ENCODE results near the gene SBF2. TPM values are rescaled to one million over a fixed set of nuclear protein-coding genes. Genes with fewer than 3 reads are reported as not detected.

SBF2 gene
- total RNA-seq, 5 donors from 2014 or later (not counting 1 experiment from before 2014, with no cell fraction given): 9.5 to 23.5 (median 13.0) TPM

DNA sequence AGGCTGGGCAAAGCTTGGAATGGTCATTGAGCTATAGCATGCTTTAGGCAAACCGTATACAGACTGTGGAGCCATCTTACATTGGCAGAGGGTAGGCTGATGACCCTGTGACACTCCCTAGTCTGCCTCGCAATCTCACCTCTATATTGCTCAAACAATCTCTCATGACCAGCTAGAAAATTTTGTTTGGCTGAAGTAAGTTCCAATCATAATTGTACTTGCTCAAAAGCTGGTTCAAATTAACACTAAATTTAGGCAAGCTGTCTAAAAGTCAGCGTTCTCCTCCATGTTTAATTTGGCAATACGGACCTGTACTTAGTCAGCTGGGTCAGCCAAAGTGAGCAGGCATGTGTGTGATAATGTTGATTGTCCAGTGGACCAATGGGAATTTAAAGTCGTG, 497.2 kb downstream of the SBF2 start:
- WGBS (ENCODE audit: insufficient coverage): 100% methylated on average over 1 of the region's 5 CpGs
- Histone ChIP-seq H3K36me3 (ENCODE audit: control insufficient read depth in 2 of 2, extremely low read depth in 1 of 2, insufficient read depth in 1 of 2, low read length in 1 of 2) (no peaks in the 10 kb centered on the region), H3K9me3 (no peaks in the 10 kb centered on the region), H3K27ac (ENCODE audit: low read length) (no peak overlapping the region), H3K4me3 (ENCODE audit: control insufficient read depth in 1 of 2, extremely low read depth in 1 of 2, low read length in 1 of 2) (no peak overlapping the region), H3K4me1 (ENCODE audit: control insufficient read depth in 1 of 2, extremely low read depth in 1 of 2, insufficient read depth in 2 of 2, low read length in 2 of 2) (no peaks in the 10 kb centered on the region), H3K27me3 (replicated peaks in 1 of 2; ENCODE audit: control insufficient read depth in 2 of 2, extremely low read depth in 1 of 2, insufficient read depth in 2 of 2, low read length in 1 of 2) (no peaks in the 10 kb centered on the region)
- H3K27ac Mint-ChIP-seq: no peak overlapping the region
- no peak for ATAC-seq (replicated peaks in 1 of 4)
- no peak for DNase-seq
- H3K4me1 Mint-ChIP-seq: no peaks in the 10 kb centered on the region
- POLR2A ChIA-PET: no interaction called here
- no peak overlapping the region for H3K4me3 Mint-ChIP-seq
- no peaks in the 10 kb centered on the region for H3K9me3 Mint-ChIP-seq
- CTCF ChIA-PET: no interaction called here
- no peaks in the 10 kb centered on the region for H3K27me3 Mint-ChIP-seq
- peaks cover 19% of the 10 kb centered on the region for H3K36me3 Mint-ChIP-seq

DNA sequence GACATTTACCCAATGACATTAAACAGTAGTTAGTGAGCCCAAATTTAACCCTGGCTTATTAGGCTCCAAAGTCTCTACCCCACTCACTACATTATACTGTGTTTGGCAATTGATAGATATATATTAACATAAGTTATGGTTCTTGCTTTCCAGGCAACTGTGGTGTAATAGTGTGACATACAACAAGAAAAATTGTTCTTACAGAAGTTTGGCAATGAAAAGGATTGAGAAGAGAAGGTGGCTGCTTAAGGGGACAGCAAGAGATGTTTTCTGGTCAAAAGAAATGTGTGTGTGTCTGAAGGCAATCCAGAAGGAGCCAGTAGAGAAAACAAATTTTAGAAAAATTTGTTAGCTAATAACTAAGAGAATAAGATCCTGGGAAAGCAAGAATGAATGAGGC, 497.8 kb downstream of the SBF2 start:
- POLR2A ChIA-PET: no interaction called here
- DNase-seq: no peak

DNA sequence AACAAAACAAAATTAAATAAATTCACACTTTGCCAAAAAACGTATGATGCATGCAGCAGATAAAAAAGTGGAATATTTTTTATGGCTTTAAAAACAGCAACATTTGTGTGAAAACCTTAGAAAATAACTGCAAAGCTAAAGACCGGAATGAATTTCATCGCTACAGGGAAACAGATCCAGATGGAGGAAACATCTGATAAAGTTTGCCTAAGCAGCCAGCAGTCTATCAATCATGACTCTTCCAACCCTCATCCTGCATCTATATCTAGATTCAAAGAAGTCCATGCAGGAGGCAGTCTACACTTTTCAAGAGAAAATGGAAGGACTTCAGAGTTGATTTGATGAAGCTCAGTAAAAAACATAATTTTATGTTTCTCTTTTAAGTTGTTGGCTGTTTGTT, 503.3 kb downstream of the SBF2 start:
- H3K27me3 ChIP-seq (replicated peaks in 1 of 2; ENCODE audit: control insufficient read depth in 2 of 2, extremely low read depth in 1 of 2, insufficient read depth in 2 of 2, low read length in 1 of 2): no peaks in the 10 kb centered on the region
- no peak overlapping the region for H3K4me3 Mint-ChIP-seq
- no peaks in the 10 kb centered on the region for H3K9me3 ChIP-seq
- H3K27me3 Mint-ChIP-seq: no peaks in the 10 kb centered on the region
- 93% methylated on average over 2 of the region's 3 CpGs for WGBS (ENCODE audit: insufficient coverage)
- no peaks in the 10 kb centered on the region for H3K4me1 ChIP-seq (ENCODE audit: control insufficient read depth in 1 of 2, extremely low read depth in 1 of 2, insufficient read depth in 2 of 2, low read length in 2 of 2)
- no peaks in the 10 kb centered on the region for H3K4me1 Mint-ChIP-seq
- H3K27ac ChIP-seq (ENCODE audit: low read length): no peak overlapping the region
- ChIA-PET POLR2A (no interaction called here), CTCF (interaction anchor here in 1 of 2 donors (0.7 kb wide), 1 partner anchor 444 kb away, joined by 3 read pairs; no protein-coding TSS in a partner anchor)
- peaks cover 7 to 9% of the 10 kb centered on the region in 2 donors for H3K36me3 ChIP-seq (ENCODE audit: control insufficient read depth in 2 of 2, extremely low read depth in 1 of 2, insufficient read depth in 1 of 2, low read length in 1 of 2)
- DNase-seq (no peak), ATAC-seq (replicated peaks in 1 of 4) (no peak)
- H3K36me3 Mint-ChIP-seq: peaks cover 36% of the 10 kb centered on the region
- no peak overlapping the region for H3K27ac Mint-ChIP-seq
- H3K9me3 Mint-ChIP-seq: no peaks in the 10 kb centered on the region
- no peak overlapping the region for H3K4me3 ChIP-seq (ENCODE audit: control insufficient read depth in 1 of 2, extremely low read depth in 1 of 2, low read length in 1 of 2)

More for the DNA sequence above, 497.8 kb downstream of the SBF2 start:
- CTCF ChIA-PET: no interaction called here
- no peaks in the 10 kb centered on the region for H3K27me3 Mint-ChIP-seq
- Histone ChIP-seq H3K36me3 (ENCODE audit: control insufficient read depth in 2 of 2, extremely low read depth in 1 of 2, insufficient read depth in 1 of 2, low read length in 1 of 2) (no peaks in the 10 kb centered on the region), H3K4me3 (ENCODE audit: control insufficient read depth in 1 of 2, extremely low read depth in 1 of 2, low read length in 1 of 2) (no peak overlapping the region), H3K4me1 (ENCODE audit: control insufficient read depth in 1 of 2, extremely low read depth in 1 of 2, insufficient read depth in 2 of 2, low read length in 2 of 2) (no peaks in the 10 kb centered on the region), H3K27me3 (replicated peaks in 1 of 2; ENCODE audit: control insufficient read depth in 2 of 2, extremely low read depth in 1 of 2, insufficient read depth in 2 of 2, low read length in 1 of 2) (no peaks in the 10 kb centered on the region), H3K9me3 (no peaks in the 10 kb centered on the region), H3K27ac (ENCODE audit: low read length) (no peak overlapping the region)
- H3K4me3 Mint-ChIP-seq: no peak overlapping the region
- no peak overlapping the region for H3K27ac Mint-ChIP-seq
- no peaks in the 10 kb centered on the region for H3K9me3 Mint-ChIP-seq
- ATAC-seq (replicated peaks in 1 of 4): no peak
- no peaks in the 10 kb centered on the region for H3K4me1 Mint-ChIP-seq
- H3K36me3 Mint-ChIP-seq: peaks cover 24% of the 10 kb centered on the region

DNA sequence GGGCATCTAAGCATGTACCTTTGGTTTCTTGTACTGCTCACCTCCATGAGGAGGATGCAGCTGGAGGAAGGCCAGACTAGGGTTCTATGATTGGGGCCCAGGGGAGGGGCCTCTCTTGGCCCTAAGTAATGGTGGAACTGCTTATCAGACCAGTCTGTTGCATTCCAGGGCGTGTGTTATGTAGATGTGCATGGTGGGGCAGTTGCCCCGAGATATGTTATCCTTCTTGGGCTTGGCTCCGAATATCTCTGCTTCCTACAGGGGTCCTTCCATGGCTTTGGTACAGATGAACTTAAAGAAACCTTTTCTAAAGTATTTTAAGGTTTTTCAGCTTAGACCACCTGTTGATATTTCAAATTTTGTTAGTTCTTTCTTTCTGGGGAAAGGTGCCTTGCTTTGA, 504.1 kb downstream of the SBF2 start:
- H3K4me1 ChIP-seq (ENCODE audit: control insufficient read depth in 1 of 2, extremely low read depth in 1 of 2, insufficient read depth in 2 of 2, low read length in 2 of 2): no peaks in the 10 kb centered on the region
- ATAC-seq (replicated peaks in 1 of 4) (no peak), DNase-seq (no peak)
- 94% methylated on average over 3 of the region's 3 CpGs for WGBS (ENCODE audit: insufficient coverage)
- H3K36me3 ChIP-seq (ENCODE audit: control insufficient read depth in 2 of 2, extremely low read depth in 1 of 2, insufficient read depth in 1 of 2, low read length in 1 of 2): peaks cover 7 to 9% of the 10 kb centered on the region in 2 donors
- no peak overlapping the region for H3K4me3 ChIP-seq (ENCODE audit: control insufficient read depth in 1 of 2, extremely low read depth in 1 of 2, low read length in 1 of 2)
- Mint-ChIP-seq H3K27ac (no peak overlapping the region), H3K27me3 (no peaks in the 10 kb centered on the region), H3K4me3 (no peak overlapping the region), H3K4me1 (no peaks in the 10 kb centered on the region), H3K9me3 (no peaks in the 10 kb centered on the region), H3K36me3 (peaks cover 38% of the 10 kb centered on the region)
- no peaks in the 10 kb centered on the region for H3K27me3 ChIP-seq (replicated peaks in 1 of 2; ENCODE audit: control insufficient read depth in 2 of 2, extremely low read depth in 1 of 2, insufficient read depth in 2 of 2, low read length in 1 of 2)
- CTCF ChIA-PET: interaction anchor here in 1 of 2 donors (0.7 kb wide), 1 partner anchor 443 kb away, joined by 3 read pairs; no protein-coding TSS in a partner anchor
- H3K9me3 ChIP-seq: no peaks in the 10 kb centered on the region
- H3K27ac ChIP-seq (ENCODE audit: low read length): no peak overlapping the region
- POLR2A ChIA-PET: no interaction called here

DNA sequence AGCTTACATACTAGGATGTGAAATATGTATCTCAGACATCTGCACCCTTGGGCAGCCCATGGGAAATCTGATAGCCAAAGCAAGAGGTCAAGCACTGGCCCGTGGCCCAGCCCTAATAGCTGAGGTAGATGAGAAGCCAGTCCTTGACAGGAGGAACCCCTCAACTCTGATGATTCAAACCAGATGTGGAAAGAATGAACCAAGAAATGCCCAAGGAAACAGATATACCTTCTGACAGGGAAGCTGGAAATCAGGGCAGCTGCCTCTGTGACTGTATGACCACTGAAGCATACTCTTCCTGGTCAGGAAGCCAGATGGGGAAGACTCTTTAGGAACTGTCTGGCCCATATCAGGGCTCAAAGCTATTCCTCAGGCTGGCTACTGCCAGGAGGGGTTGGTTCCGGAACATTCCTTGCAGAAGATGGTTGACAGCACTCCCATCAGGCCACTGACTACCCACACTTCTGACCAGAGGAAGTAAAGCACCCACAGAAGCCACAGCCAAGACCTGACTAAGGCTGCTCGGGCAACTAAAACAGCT, 506.0 kb downstream of the SBF2 start:
- H3K4me1 Mint-ChIP-seq: no peaks in the 10 kb centered on the region
- 74% methylated on average over 2 of the region's 3 CpGs for WGBS (ENCODE audit: insufficient coverage)
- DNase-seq (no peak), ATAC-seq (replicated peaks in 1 of 4) (no peak)
- no peaks in the 10 kb centered on the region for H3K27me3 ChIP-seq (replicated peaks in 1 of 2; ENCODE audit: control insufficient read depth in 2 of 2, extremely low read depth in 1 of 2, insufficient read depth in 2 of 2, low read length in 1 of 2)
- H3K27ac ChIP-seq (ENCODE audit: low read length): no peak overlapping the region
- no peak overlapping the region for H3K27ac Mint-ChIP-seq
- H3K36me3 ChIP-seq (ENCODE audit: control insufficient read depth in 2 of 2, extremely low read depth in 1 of 2, insufficient read depth in 1 of 2, low read length in 1 of 2): peaks cover 7 to 9% of the 10 kb centered on the region in 2 donors
- ChIA-PET CTCF (no interaction called here), POLR2A (no interaction called here)
- H3K9me3 Mint-ChIP-seq: no peaks in the 10 kb centered on the region
- no peaks in the 10 kb centered on the region for H3K27me3 Mint-ChIP-seq
- H3K9me3 ChIP-seq: no peaks in the 10 kb centered on the region
- H3K4me3 Mint-ChIP-seq: no peak overlapping the region
- peaks cover 45% of the 10 kb centered on the region for H3K36me3 Mint-ChIP-seq
- H3K4me3 ChIP-seq (ENCODE audit: control insufficient read depth in 1 of 2, extremely low read depth in 1 of 2, low read length in 1 of 2): no peak overlapping the region
- no peaks in the 10 kb centered on the region for H3K4me1 ChIP-seq (ENCODE audit: control insufficient read depth in 1 of 2, extremely low read depth in 1 of 2, insufficient read depth in 2 of 2, low read length in 2 of 2)

DNA sequence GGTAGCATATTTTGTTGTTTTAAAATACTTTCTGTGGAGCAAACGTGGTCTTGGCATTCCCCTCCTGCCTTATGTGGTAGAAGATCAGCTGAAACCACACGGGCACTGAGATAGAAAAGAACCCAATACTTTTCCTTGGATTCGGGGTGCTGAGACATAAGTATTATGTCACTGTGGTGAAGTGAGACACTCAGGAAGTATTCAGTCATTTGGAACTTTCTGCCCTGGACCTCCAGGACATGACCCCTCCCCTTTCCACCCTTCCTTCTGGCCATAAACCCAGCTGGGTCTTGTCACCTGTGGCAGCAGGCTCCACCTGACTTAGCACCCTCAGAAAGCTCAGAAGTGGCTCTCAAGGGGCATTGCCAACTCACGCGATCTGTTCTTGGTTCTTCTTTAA, 506.8 kb downstream of the SBF2 start:
- no peaks in the 10 kb centered on the region for H3K27me3 Mint-ChIP-seq
- H3K4me1 ChIP-seq (ENCODE audit: control insufficient read depth in 1 of 2, extremely low read depth in 1 of 2, insufficient read depth in 2 of 2, low read length in 2 of 2): no peaks in the 10 kb centered on the region
- H3K36me3 ChIP-seq (ENCODE audit: control insufficient read depth in 2 of 2, extremely low read depth in 1 of 2, insufficient read depth in 1 of 2, low read length in 1 of 2): peaks cover 7 to 9% of the 10 kb centered on the region in 2 donors
- H3K4me3 ChIP-seq (ENCODE audit: control insufficient read depth in 1 of 2, extremely low read depth in 1 of 2, low read length in 1 of 2): no peak overlapping the region
- H3K4me1 Mint-ChIP-seq: no peaks in the 10 kb centered on the region
- H3K36me3 Mint-ChIP-seq: peaks cover 45% of the 10 kb centered on the region
- H3K9me3 Mint-ChIP-seq: no peaks in the 10 kb centered on the region
- no peak overlapping the region for H3K4me3 Mint-ChIP-seq
- ChIA-PET CTCF (interaction anchor here in 1 of 2 donors (0.8 kb wide), 1 partner anchor 29 kb away, joined by 3 read pairs; no protein-coding TSS in a partner anchor), POLR2A (no interaction called here)
- DNase-seq (no peak), ATAC-seq (replicated peaks in 1 of 4) (no peak)
- no peak overlapping the region for H3K27ac Mint-ChIP-seq
- no peak overlapping the region for H3K27ac ChIP-seq (ENCODE audit: low read length)
- H3K9me3 ChIP-seq: no peaks in the 10 kb centered on the region
- WGBS (ENCODE audit: insufficient coverage): 90% methylated on average over 2 of the region's 5 CpGs
- H3K27me3 ChIP-seq (replicated peaks in 1 of 2; ENCODE audit: control insufficient read depth in 2 of 2, extremely low read depth in 1 of 2, insufficient read depth in 2 of 2, low read length in 1 of 2): no peaks in the 10 kb centered on the region
